ENCODE results near the gene HBP1.

HBP1 gene

DNA sequence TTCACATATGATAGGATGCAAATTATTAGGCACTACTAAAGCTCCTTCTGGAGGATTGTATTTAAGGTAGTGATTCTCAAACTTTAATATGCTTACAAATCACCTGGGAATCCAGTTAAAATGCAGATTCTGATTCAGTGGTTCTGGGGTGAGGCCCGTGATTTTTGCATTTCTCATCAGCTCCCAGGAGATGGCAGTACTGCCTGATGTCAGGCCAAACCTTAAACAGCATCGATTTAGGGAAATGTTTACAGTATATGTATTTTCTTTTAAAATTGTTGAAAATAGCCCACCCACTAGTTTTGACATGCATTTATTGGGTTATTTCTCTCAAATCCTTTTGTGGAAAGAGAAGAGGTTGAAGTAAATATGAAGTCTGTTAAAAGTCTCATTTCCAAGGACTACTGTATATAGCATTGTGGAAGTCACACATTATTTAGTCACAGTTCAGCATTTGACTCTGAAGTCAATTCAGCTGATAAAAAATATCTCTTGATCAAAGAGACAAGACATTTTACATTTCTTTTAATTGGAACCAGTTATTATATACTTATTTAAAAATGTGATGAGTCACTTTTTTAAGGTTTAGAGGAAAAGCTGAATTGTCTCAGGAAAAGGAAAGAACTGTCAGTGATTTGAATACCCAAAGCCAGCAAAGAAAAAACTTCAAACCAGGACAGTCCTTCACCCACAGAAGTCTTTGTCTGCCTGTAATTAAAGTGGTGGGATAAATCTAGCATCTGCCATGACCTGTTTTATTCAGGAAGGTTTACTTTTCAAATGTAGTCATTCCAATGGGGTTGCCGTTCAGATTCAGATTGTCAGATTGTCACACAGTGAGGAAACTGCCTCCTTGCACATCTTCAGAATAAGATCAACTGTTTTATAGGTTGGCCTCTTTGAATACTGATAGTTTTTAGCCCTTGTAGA, 21.1 kb upstream of the HBP1 start:
- DNase-seq (ENCODE audit: low read depth): no peak
- H3K4me3 ChIP-seq (ENCODE audit: control insufficient read depth, low read depth, low read length): no peak overlapping the region
- peak; percentile 73 for TF ChIP-seq CTCF (IDR thresholded peaks at IDR 0.05; ENCODE audit: control insufficient read depth, insufficient read depth, low read depth, low read length, missing control alignments)

- no peak overlapping the region for H3K4me3 ChIP-seq (ENCODE audit: control insufficient read depth, low read depth, low read length)
- TF ChIP-seq CTCF (IDR thresholded peaks at IDR 0.05; ENCODE audit: control insufficient read depth, insufficient read depth, low read depth, low read length, missing control alignments): no peak
- no peak for DNase-seq (ENCODE audit: low read depth)
These were observed 20.1 kb upstream of the HBP1 start for GRCh38 chr7:107148721-107149120.

DNA sequence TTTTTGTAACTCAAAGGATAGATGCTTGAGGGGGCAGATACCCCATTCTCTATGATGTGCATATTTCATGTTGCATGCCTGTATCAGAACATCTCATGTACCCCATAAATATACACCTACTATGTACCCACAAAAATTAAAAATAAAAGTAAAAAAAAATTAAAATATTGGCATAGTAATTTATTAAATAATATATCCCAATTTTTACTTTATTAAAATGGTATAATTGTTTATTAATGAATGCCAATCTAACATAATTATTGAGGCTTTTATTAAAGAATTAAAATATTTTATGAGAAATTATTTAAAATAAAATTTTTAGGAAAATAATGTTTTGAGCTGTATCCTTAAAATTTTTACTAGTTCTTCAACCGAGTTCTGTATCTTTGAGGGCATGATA, 18.9 kb upstream of the HBP1 start:
- no peak for DNase-seq (ENCODE audit: low read depth)
- TF ChIP-seq CTCF (IDR thresholded peaks at IDR 0.05; ENCODE audit: control insufficient read depth, insufficient read depth, low read depth, low read length, missing control alignments): no peak
- H3K4me3 ChIP-seq (ENCODE audit: control insufficient read depth, low read depth, low read length): no peak overlapping the region

GRCh38 chr7:107150375-107151073, 18.3 kb upstream of the HBP1 start:
- H3K4me3 ChIP-seq (ENCODE audit: control insufficient read depth, low read depth, low read length): no peak overlapping the region
- TF ChIP-seq CTCF (IDR thresholded peaks at IDR 0.05; ENCODE audit: control insufficient read depth, insufficient read depth, low read depth, low read length, missing control alignments): peak; percentile 56
- no peak for DNase-seq (ENCODE audit: low read depth)

DNA sequence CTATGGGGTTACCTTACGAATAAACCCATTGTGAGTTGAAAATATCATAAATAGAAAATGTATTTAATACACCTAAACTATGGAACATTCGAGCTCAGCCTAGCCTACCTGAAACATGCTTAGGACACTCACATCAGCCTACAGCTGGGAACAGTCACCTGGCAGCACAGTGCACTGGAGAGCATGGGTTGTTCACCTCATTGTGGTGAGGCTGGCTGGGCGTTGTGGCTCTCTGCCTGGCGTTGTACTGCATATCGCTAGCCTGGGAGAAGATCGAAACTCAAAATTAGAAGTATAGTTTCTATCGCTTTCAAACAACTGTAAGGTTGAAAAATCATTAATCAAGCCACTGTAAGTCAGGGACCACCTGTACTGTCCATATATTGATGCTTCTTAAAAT, 17.3 kb upstream of the HBP1 start:
- no peak overlapping the region for H3K4me3 ChIP-seq (ENCODE audit: control insufficient read depth, low read depth, low read length)
- no peak for DNase-seq (ENCODE audit: low read depth)
- no peak for TF ChIP-seq CTCF (IDR thresholded peaks at IDR 0.05; ENCODE audit: control insufficient read depth, insufficient read depth, low read depth, low read length, missing control alignments)

DNA sequence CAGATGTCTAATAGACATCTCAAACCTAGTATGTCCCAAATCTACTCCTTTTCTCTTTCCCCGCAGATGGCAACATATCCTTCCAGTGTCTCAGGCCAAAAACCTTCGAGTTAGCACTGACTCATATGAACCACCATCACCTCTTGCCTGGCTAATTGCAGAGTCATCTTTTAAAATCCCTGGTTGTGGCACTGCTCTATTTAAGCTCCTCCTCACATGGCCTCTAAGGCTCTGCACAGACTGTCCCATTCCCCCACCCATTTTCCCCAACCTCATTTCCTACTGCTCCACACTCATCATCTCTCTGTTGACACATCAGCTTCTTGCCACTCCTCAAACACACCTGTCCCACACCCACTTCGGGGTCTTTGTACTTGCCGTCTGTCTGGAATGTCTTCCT, 16.8 kb upstream of the HBP1 start:
- no peak for TF ChIP-seq CTCF (IDR thresholded peaks at IDR 0.05; ENCODE audit: control insufficient read depth, insufficient read depth, low read depth, low read length, missing control alignments)
- no peak for DNase-seq (ENCODE audit: low read depth)

More for the DNA sequence above, 16.8 kb upstream of the HBP1 start:
- no peak overlapping the region for H3K4me3 ChIP-seq (ENCODE audit: control insufficient read depth, low read depth, low read length)

Data from AG09309 (cell line).